Measurements from ENCODE around the gene ERV3-1. TPM values are rescaled to one million over a fixed set of nuclear protein-coding genes. Genes with fewer than 3 reads are reported as not detected.
"Not testable (repeated sequence)": the region's sequence is repeated elsewhere in the genome, so short reads cannot be mapped to it uniquely, and the experiment has no call there.

ERV3-1 gene
- total RNA-seq (28.4 and 44.6 TPM in 2 replicates), polyA plus RNA-seq (25.0 and 29.6 TPM in 2 replicates), polyA minus RNA-seq (84.5 and 88.1 TPM in 2 replicates), Bru-seq, nascent RNA (percentile 89 among the genes with signal in this experiment), BruChase-seq, experiment 1, labeled RNA remaining after a 6-hour chase (percentile 94 among the genes with signal in this experiment), BruChase-seq, experiment 2, labeled RNA remaining after a 2-hour chase (percentile 96 among the genes with signal in this experiment)
- polyA plus RNA-seq (2011; cell fraction: cytosol; rRNA removed) = 7.5 and 10.2 TPM in 2 replicates
- polyA plus RNA-seq (2011; cell fraction: nucleus; rRNA removed) = 238 and 298 TPM in 2 replicates
- polyA plus RNA-seq (2012) = 48.8 and 56.5 TPM in 2 replicates
- 0.61 TPM for polyA minus RNA-seq (2011; cell fraction: cytosol; rRNA and poly(A)+ RNA removed)
- 165 and 265 TPM in 2 replicates for polyA minus RNA-seq (2011; cell fraction: nucleus; rRNA and poly(A)+ RNA removed)
- long read RNA-seq, transcript ERV3-1-201 (2 exons, 2,719 nt) = major isoform, 7 of 37 reads
- long read RNA-seq, partial matches to known transcripts = 0 of 37 reads
- long read RNA-seq, other reads (novel, unspliced or antisense) = 26 of 37 reads

- peak; percentile 95 for DNase-seq (ENCODE audit: low read depth, low spot score)
- peak within 1 kb of the TSS; percentile 90 for H3K4me2 ChIP-seq (ENCODE audit: insufficient read depth, low read length)
- H3K36me3 ChIP-seq (ENCODE audit: control insufficient read depth in 2 of 2, extremely low read depth in 1 of 2, insufficient read depth in 2 of 2, low read length in 2 of 2) = no peaks in the 10 kb centered on the region
- dilution Hi-C loops (cut with MboI; ENCODE audit: extremely low pct_ligation_motif_present, low sequenced_read_pairs) (no loop called here), intact Hi-C loops (cut with micrococcal nuclease) (loop anchor here (1.0 to 10.0 kb wide), 2 partner anchors 32 to 102 kb away; partner anchors contain the start of gene ZNF273)
- TF ChIP-seq FOS (IDR thresholded peaks at IDR 0.05; ENCODE audit: borderline replicate concordance, insufficient read depth, low read length) (no peak), POLR2AphosphoS5 (IDR thresholded peaks at IDR 0.05; ENCODE audit: insufficient read depth, low read depth, low read length) (peak; percentile 78), POLR2A (IDR thresholded peaks at IDR 0.05; ENCODE audit: low read depth, low read length) (peak; percentile 94)
- H3K4me1 ChIP-seq (ENCODE audit: control insufficient read depth, extremely low read depth, insufficient read depth, low read length) = peaks cover 15% of the 10 kb centered on the region
- H4K20me1 ChIP-seq (replicated peaks; ENCODE audit: control insufficient read depth, extremely low read depth, insufficient read depth, low read length) = no peaks in the 10 kb centered on the region
- peak within 1 kb of the TSS; percentile 86 for H3K27ac ChIP-seq (ENCODE audit: insufficient read depth, low read depth, low read length)
- no peaks in the 10 kb centered on the region for H3K9me1 ChIP-seq (replicated peaks; ENCODE audit: control insufficient read depth, extremely low read depth, insufficient read depth, low read length)
- CTCF ChIA-PET = interaction anchor here (1.4 kb wide), 1 partner anchor 301 kb away, joined by 3 read pairs; no protein-coding TSS in a partner anchor
- H3K9ac ChIP-seq (replicated peaks; ENCODE audit: extremely low read depth, insufficient read depth, low read length) = peak within 1 kb of the TSS; percentile 89
- peak within 1 kb of the TSS; percentile 75 to 94 (median 85) for H3K4me3 ChIP-seq (replicated peaks in 1 of 3; ENCODE audit: insufficient read depth in 1 of 3, low read depth in 1 of 3, low read length in 3 of 3)
- TSS peak; percentile 51 for BruUV-seq (replicated peaks)
- peak; percentile 98 for FAIRE-seq
- peak within 1 kb of the TSS; percentile 94 for H2AFZ ChIP-seq (ENCODE audit: low read depth, low read length)
- peaks cover 3% of the 10 kb centered on the region for H3K9me3 ChIP-seq (replicated peaks; ENCODE audit: control insufficient read depth, insufficient read depth, low read length)
- no peaks in the 10 kb centered on the region for H3K27me3 ChIP-seq (ENCODE audit: control insufficient read depth in 2 of 2, insufficient read depth in 2 of 2, low read length in 2 of 2)
- H3K79me2 ChIP-seq (ENCODE audit: control insufficient read depth, insufficient read depth, low read length) = peaks cover 40% of the 10 kb centered on the region
- POLR2A ChIA-PET = interaction anchor here (0.6 to 1.5 kb wide), 3 partner anchors 32 to 103 kb away, joined by 3 to 5 read pairs (median 4); no protein-coding TSS in a partner anchor
Observed at GRCh38 chr7:65006094-65006992, at the start of gene ERV3-1. Gene ERV3-1 (minus strand): TSS chr7:65006687. CDS start chr7:64993026, 13,661 bp downstream.

- H3K79me2 ChIP-seq (ENCODE audit: control insufficient read depth, insufficient read depth, low read length); intact Hi-C loops (cut with micrococcal nuclease); FAIRE-seq; H3K27me3 ChIP-seq (ENCODE audit: control insufficient read depth in 2 of 2, insufficient read depth in 2 of 2, low read length in 2 of 2); H4K20me1 ChIP-seq (replicated peaks; ENCODE audit: control insufficient read depth, extremely low read depth, insufficient read depth, low read length); H3K4me3 ChIP-seq (replicated peaks in 1 of 3; ENCODE audit: insufficient read depth in 1 of 3, low read depth in 1 of 3, low read length in 3 of 3); BruUV-seq (replicated peaks); DNase-seq (ENCODE audit: low read depth, low spot score); H3K4me2 ChIP-seq (ENCODE audit: insufficient read depth, low read length); H3K36me3 ChIP-seq (ENCODE audit: control insufficient read depth in 2 of 2, extremely low read depth in 1 of 2, insufficient read depth in 2 of 2, low read length in 2 of 2); POLR2A ChIA-PET; H2AFZ ChIP-seq (ENCODE audit: low read depth, low read length); H3K4me1 ChIP-seq (ENCODE audit: control insufficient read depth, extremely low read depth, insufficient read depth, low read length); H3K9ac ChIP-seq (replicated peaks; ENCODE audit: extremely low read depth, insufficient read depth, low read length); H3K9me3 ChIP-seq (replicated peaks; ENCODE audit: control insufficient read depth, insufficient read depth, low read length); H3K27ac ChIP-seq (ENCODE audit: insufficient read depth, low read depth, low read length); dilution Hi-C loops (cut with MboI; ENCODE audit: extremely low pct_ligation_motif_present, low sequenced_read_pairs); CTCF ChIA-PET; H3K9me1 ChIP-seq (replicated peaks; ENCODE audit: control insufficient read depth, extremely low read depth, insufficient read depth, low read length): not testable (repeated sequence)
Observed at GRCh38 chr7:65055786-65056185, 49.3 kb upstream of the ERV3-1 start.

GRCh38 chr7:65054466-65054994 lies 48.0 kb upstream of the ERV3-1 start:
- H3K27ac ChIP-seq (ENCODE audit: insufficient read depth, low read depth, low read length); H3K4me1 ChIP-seq (ENCODE audit: control insufficient read depth, extremely low read depth, insufficient read depth, low read length); H3K79me2 ChIP-seq (ENCODE audit: control insufficient read depth, insufficient read depth, low read length); POLR2A ChIA-PET; DNase-seq (ENCODE audit: low read depth, low spot score); dilution Hi-C loops (cut with MboI; ENCODE audit: extremely low pct_ligation_motif_present, low sequenced_read_pairs); H3K9me1 ChIP-seq (replicated peaks; ENCODE audit: control insufficient read depth, extremely low read depth, insufficient read depth, low read length); H3K36me3 ChIP-seq (ENCODE audit: control insufficient read depth in 2 of 2, extremely low read depth in 1 of 2, insufficient read depth in 2 of 2, low read length in 2 of 2); H3K9ac ChIP-seq (replicated peaks; ENCODE audit: extremely low read depth, insufficient read depth, low read length); CTCF ChIA-PET; intact Hi-C loops (cut with micrococcal nuclease); H2AFZ ChIP-seq (ENCODE audit: low read depth, low read length); H4K20me1 ChIP-seq (replicated peaks; ENCODE audit: control insufficient read depth, extremely low read depth, insufficient read depth, low read length); BruUV-seq (replicated peaks); H3K4me2 ChIP-seq (ENCODE audit: insufficient read depth, low read length); FAIRE-seq; H3K27me3 ChIP-seq (ENCODE audit: control insufficient read depth in 2 of 2, insufficient read depth in 2 of 2, low read length in 2 of 2); H3K9me3 ChIP-seq (replicated peaks; ENCODE audit: control insufficient read depth, insufficient read depth, low read length); H3K4me3 ChIP-seq (replicated peaks in 1 of 3; ENCODE audit: insufficient read depth in 1 of 3, low read depth in 1 of 3, low read length in 3 of 3): not testable (repeated sequence)
